Stimulated activated naive CD4-positive, alpha-beta T cell treated with Interleukin-2 at 50 U/mL for 16 hours (primary cell): Measurements from ENCODE around the gene FANK1.
"Not testable (repeated sequence)": the region's sequence is repeated elsewhere in the genome, so short reads cannot be mapped to it uniquely, and the experiment has no call there.

Source experiments
- DNase-seq: peaks from one replicate; lab custom pipeline; 2025; lab: John Stamatoyannopoulos, UW

Gene FANK1

DNA sequence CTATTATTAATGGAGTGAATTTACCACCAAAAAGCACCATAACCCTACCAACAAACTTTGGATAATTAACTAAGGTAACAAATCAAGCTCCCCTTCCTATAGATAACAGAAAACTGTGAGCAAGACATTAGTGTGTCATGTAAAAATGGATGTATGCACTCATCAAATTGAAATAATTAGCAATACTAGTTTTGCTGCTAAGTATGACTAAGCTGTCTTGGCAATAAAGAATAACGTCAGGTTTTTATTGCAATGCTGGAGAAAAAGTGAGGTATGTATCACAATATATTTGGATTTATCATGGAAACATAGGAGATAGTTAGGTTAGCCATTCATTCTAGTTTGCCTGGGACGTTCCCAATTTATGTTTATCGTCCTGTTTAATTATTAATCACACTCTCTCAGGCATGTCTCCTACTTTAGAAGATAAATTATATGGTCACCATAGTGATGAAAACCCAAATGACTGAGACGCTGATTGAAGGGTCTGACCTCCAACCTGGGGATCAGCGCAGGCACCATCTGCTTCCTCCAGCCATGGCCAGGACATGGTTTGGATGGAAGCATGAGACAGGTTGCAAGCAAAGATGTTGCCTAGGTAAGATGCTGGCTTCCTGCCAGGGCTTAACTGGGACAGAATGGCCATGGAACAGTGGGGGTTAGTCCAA, 125.6 kb downstream of the FANK1 start:
- no peak for DNase-seq

DNA sequence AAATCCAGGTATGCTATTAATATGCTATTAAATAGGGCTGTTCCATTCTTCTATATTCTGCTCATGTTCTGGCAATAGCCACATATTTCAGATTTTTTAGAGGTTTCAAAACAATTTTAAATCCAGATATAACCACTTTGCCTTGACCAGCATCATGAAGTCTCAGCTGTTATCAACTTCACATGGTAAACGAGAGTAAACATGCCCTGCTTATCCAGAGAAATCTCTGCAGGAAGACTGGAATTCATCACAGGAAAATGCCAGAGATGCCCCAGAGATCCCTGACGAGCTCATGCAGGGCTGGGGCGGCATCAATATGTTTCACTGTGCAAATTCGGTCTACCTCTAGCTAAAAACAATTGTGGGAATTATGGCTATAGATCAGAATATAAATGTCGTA, 126.5 kb downstream of the FANK1 start:
- no peak for DNase-seq

DNA sequence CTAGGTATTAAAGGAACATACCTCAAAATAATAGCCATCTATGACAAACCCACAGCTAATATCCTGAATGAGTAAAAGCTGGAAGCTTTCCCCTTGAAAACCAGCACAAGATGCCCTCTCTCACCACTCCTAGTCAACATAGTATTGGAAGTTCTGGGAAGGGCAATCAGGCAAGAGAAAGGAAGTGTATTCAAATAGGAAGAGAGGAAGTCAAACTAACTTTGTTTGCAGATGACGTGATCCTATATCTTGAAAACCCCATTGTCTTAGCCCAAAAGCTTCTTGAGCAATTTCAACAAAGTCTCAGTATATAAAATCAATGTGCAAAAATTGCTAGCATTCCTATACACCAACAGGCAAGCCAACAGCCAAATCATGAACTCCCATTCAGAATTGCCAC, 131.3 kb downstream of the FANK1 start:
- DNase-seq, result no peak

DNA sequence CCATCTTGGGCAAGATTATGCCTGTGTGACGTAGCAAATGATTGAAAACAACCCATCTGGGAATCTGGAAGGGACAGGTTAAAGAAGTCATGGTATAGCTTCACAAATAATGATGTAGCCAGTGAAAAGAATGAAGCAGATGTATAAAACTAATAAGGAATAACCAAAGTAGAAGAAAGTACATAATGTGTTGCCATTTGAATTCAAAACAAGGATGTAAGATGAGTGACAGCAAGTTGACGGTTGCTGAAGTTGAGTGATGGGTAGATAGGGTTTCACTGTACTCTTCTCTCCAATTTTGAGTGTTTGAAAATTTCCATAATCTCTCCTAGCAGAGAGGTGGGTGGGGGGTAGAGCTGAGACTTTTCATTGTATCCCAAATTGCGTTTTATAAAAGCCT, 133.6 kb downstream of the FANK1 start:
- DNase-seq, result no peak

DNA sequence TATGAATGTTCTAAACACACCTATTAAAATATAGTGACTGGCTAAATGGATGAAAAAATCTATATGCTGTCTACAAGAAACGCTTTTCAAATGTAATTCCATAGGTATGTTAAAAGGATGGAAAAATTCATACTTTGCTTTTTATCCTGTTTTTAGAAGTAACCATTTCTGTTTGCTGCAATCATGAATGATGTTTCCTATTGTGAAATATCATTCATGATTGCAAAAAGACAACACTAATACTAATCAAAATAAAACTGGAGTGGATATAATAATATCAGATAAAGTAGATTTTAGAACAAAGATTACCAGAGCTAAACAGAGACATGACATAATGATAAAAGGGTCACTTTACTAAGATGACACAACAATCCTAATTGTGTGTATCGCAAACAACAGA, 138.2 kb downstream of the FANK1 start:
- DNase-seq, result no peak

DNA sequence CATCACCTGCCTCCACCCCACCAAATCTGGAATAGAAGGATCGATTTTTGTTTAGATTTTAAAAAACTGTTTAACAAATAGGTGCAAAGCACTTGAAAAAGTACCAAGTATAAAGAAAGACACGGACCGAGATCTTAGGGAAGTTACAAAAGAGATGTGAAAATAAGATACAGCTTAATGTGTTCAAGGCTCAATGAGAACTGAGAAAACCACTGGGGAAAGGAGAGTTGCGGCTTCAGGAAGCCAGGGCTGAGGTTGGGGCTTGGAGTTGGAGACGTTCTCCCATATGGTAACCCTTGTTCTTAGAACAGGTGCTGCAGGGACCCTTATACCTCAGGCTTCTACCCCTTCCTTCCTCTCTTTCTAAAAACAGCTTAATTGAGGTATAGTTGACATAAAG, 140.2 kb downstream of the FANK1 start:
- DNase-seq, result no peak

DNA sequence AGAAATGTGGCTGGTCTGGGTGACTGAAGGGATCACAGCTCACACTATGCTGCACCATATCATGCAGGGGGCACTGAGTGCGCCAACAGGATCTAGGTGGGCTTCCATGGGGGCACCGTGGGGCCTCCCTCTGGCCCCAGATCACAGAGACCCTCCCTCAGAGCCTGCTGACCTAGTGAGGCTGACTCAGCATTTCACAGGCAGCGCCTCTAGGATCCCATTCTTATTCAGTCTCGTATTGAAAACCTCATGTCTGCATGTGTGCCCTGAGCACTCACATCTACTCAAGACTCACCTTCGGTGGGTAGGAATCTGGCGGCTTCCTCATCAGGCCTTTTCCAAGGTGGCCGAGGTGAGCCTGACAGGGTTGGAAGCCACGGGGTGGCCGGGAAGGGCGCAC, 141.6 kb downstream of the FANK1 start:
- DNase-seq, result no peak

DNA sequence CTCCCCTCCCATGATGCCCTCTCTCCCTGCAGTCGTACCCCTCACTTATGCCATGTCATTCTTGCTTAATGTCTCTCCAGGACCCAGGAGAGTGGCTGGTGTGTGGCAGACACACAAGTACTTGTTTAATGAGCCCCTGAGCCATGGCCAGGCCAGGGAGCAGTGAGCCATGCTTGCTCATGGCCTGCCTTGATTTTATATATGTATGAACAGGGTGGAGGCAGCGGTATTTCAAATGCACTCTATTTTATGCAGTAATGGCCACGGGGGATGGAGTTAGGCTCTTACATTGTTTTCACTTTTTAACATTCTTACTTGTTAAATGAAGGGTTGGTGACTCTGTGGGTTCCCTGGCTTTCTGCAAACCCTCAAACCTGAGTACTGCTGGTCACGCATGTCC, 144.8 kb downstream of the FANK1 start:
- DNase-seq, result no peak

DNA sequence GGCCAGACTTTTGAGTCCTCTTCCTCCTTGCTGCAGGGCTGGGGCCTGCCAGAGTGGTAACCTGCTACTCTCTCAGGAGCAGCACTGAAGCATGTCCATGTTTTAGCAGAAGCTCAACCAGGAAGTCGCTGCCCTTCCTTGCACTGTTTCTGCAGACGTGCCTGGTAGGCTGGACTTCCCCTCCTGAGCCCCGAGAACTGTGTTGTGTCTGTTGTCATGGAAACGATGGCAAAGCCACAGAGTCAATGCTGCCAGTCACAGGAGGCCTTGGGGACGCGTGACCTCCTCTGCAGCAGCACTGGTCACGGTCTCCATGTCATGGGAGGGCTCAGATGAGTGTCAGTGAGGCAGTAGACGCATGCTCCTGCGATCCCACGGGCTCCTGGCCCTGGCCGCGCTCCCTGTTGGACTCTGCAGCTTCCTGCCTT, 145.5 kb downstream of the FANK1 start:
- DNase-seq, result peak; percentile 63

DNA sequence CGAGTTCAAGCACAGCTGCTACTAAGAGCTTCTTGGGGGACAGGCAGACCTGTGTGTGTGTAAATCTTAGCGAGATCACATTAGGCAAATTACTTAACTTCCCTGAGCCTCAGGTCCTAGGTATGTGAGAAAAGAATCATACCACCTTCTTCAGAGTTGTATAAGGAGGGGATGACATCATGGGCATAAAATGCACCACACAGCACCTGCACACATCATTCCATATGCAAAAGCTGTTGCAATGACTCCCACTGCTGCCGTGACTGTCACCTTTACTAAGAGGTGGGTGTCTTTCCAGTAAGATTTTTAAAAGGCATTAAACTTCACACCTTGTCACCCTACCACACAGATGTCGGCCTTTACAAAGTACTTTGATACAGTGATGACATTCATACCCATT, 146.0 kb downstream of the FANK1 start:
- no peak for DNase-seq

DNA sequence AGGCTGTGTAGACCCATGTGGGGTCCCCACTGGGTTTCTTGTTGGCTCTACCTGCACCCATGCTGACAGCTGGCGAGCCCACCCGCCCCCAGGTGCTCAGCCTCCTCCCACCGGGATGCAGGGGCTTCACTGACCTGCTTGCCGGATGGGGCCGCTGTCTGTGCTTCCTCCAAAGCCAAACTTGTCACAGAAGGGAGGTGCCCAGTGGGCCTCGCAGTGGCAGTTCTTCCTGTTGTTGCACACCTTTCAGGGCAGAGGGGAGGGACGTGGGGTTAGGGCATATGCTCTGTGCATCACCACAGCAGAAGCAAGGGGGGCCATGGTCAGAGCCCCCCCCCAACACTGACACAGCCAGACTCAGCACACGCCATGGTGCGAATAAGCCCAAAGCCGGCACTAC, 146.5 kb downstream of the FANK1 start:
- DNase-seq, result no peak

DNA sequence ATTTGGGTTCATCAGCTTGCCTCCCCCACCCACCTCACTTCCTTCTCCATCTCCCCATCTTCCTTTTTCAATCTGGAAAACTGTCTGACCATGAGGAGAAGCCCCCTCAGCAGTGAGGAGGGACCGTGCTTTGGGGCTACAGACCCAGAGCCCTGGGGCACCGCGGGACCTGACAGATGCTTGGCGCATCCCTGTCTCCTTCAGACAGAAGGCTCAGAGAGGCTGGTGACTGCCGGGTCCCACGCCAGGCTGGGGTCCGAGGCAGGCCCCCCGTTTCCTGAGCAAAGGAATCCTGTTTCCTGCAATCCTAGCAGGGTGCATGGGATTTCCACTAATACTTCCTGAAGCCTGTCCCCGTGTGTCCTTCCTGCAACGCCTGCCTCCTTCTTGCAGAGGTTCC, 147.0 kb downstream of the FANK1 start:
- no peak for DNase-seq

DNA sequence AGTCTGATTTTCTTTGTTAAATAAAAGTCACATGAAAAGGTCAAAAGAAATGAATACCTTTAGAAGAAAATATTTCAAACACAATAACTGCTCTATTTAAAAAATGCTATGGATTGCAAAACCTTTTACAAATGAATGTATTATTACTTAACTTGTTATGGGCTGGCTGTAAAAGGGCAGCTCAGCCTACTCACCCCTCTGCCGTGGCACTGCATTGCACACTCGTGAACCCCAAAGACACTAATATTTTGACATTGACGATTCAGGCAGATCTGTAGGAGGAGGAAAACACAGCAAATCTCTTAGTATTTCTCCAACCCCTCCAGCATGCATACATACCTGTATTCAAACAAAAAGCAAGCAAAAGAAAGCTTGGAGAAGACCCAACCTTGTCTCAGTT, 149.5 kb downstream of the FANK1 start:
- no peak for DNase-seq

DNA sequence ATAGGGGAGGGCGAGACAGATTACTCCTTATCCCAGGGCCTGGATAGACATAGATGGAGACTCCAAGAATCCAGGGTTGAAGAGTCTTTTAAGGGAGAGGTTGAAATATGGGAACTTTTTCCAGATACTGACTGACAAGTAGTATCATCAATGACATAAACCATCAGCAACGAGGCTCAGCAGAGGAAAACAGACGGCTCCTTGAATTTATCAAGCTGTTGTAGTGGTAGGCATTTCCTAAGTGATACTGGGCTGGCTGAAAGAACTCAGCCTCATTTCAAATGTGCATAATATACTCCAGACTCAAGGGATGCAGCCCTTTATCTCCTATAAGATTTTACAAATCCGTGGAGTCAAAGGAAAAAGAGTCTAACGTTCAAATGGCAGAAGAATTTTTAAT, 150.5 kb downstream of the FANK1 start:
- no peak for DNase-seq

DNA sequence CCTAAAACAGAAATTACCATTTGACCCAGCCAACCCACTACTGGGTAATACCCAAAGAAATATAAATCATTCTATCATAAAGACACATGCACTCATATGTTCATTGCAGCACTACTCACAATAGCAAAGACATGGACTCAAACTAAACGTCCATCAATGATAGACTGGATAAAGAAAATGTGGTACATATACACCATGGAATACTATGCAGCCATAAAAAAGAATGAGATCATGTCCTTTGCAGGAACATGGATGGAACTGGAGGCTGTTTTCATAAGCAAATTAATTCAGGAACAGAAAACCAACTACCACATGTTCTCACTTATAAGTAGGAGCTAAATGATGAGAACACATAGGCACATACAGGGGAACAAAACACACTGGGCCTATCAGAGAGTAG, 151.4 kb downstream of the FANK1 start:
- not testable (repeated sequence) for DNase-seq

DNA sequence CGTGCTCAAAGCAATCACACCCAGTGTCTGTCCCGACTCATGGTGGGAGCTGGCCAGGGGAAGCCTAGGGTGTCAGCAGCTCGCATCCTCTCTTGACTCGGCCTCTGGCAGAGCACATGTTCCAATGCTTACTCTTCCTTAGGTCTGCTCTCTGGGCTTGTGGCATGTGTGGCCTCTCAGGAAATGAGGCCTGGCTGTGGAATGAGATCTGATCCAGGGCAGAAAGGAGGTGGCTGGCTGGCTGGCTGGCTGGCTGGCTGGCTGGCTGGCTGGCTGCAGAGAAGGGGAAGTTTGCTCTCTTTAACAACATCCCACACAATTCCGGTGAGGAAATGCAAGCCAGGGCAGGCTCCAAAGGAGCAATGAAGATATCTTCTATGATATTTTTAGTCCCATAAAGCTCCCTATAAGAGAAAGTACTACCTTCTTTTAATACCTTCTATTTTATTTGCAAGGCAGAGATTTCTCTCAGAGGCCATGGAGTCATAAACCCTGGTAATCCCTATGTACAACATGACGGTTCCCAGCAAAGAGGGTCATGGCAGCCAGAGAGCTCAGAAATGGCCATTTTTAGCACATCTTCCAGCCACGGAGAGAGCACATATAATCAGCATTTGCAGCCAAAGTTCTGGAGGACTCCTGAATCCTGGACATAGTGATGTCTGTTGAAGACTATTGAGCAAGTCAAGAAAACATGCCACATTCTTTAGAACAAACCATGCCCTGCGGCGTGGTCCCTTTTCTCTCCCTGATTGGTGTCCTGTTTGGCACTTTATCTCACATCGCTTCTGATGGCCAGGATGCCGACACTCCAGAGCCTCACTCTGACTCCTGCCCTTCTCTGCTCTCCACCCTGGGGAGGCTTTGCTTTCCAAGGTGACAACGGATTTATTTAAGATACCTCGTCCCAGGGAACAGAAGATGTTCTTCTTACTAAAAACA, 153.7 kb downstream of the FANK1 start:
- no peak for DNase-seq

DNA sequence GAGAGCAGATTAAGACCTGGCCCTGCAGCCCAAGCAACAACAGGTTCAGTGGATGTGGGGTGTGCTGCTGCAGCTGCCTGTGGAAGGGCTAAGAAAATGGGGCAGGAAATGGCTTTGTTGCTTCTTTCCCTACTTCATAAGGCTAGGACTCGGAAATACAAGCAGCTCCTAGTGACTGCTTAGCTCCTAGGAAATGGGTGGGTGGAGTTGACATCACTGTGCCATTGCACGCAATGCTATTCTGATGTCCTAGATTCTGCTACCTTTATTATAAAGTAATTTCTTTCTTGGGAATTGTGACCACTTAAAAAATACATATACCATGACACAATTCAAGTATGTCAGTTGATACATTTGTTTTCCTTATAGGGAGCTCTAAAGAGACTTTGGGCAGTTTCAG, 155.8 kb downstream of the FANK1 start:
- no peak for DNase-seq

DNA sequence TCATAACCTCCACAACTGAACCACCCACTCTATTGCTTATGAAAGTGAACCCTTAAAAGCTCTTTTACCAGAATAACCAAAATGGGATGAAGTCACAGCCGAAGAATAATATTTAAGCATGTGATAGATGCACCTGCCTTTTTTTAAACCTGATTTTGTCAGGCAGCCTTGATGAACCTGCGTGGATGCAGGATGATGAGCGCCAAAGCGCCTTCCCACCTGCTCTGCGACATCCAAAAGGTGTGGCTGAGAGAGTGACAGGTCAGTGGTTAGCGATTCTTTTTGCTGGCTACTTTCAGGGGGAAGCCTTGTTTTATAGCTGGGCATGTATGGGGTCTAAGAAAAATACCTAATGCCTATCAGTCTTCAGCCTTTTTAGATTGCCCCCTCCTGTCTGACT, 157.8 kb downstream of the FANK1 start:
- no peak for DNase-seq

DNA sequence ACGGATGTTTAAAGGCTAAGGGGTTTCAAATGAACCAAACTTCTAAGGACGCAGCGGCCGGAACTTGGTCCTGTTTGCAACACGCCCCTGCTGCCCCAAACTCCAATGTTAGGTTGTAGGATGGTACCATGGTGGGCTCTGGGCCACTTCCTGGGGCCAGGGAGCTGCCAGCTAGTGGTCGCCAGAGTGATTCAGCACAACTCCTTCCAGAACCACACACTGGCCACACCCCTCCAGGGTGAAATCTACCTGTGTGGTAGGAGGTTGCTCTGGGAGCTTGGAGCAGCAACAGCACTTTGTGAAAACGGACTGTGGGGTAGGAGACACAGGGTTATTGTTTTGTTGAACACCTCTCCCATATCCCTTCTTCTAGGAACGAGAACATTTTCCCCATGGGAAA, 161.1 kb downstream of the FANK1 start:
- DNase-seq, result no peak

DNA sequence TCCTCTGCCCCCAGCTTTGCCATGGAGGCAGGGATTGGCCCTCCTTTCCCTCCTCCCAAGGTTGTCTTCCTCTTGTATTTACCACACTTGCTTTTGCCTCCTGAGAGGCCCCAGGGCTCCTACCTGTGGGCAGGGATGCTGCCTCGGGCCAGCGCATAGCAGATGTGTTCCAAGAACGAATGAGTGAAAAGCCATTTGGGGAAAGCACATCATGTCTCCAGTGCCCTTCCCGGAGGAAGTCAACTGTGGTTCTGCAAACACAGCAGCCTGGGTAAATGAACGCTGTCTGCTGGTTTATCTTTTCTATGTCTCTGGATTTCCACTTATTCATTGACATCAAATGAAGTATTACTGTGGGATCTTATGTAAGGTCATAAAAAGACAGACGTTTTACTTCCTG, 161.7 kb downstream of the FANK1 start:
- no peak for DNase-seq

DNA sequence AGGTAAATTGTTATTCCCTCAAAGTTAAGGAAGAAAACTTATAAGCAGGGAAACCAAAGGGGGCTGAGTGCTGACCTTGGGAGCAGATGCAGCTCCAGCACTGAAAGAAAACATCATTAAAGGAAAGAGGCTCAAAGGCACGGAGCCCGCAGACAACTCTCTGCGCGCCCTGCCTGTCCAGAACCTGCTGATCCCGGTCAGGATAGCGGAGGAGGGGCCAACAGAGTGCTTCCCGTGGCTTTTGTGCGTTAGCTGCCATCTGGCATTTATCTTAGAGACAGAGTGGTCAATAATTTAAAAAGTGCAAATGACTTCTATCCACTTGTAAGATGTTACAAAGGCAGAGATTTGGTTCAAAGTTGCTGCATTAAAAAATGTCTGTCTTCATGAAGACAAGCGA, 162.1 kb downstream of the FANK1 start:
- no peak for DNase-seq
